GM20000 (cell line): ENCODE measurements around the gene CCDC97.

Experiments
- DNase-seq: peaks from one replicate; pipeline ENCODE4 v3.0.0; 2012; ENCODE audit warnings: low spot score
- TF ChIP-seq, protein P1 (sequence below): IDR thresholded peaks from 2 replicates; pipeline ENCODE4 v1.5.1; 2012; ENCODE audit warnings: mild to moderate bottlenecking, control low read depth; ENCODE audit errors: extremely low read depth, missing control alignments

Gene CCDC97

DNA sequence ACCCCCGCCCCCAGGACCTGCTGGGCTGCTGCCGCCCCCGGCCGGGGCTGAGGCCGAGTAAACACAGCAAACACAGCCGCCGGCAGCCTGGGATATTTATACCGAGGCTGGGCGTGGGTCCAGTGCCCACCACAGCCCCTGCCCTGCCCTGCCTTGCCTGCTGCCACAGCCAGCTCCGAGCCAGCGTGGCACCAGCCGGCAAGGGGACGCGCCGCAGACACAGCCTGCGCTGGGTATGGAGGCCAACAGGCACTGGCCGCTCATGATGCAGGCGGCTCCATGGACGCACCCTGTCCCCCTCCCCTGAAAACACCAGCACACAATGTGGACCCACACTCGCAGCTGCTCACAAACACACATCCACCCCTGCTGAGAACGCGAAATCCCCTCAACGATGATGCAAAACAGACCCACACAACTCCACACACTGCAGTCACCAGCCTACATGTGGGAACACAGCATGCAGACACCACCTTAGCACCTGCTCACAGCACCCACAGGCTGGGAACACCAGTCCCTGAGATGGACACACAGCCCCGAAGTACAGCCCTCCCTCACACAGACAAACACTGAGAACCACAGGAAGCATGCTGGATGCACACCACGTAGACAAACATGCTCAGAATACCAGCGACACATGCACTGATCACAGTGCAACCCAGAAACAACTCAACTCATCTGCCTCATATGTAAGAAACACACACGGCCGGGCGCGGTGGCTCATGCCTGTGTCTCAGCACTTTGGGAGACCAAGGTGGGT, 16.2 kb downstream of the CCDC97 start:
- TF ChIP-seq, protein P1, sequence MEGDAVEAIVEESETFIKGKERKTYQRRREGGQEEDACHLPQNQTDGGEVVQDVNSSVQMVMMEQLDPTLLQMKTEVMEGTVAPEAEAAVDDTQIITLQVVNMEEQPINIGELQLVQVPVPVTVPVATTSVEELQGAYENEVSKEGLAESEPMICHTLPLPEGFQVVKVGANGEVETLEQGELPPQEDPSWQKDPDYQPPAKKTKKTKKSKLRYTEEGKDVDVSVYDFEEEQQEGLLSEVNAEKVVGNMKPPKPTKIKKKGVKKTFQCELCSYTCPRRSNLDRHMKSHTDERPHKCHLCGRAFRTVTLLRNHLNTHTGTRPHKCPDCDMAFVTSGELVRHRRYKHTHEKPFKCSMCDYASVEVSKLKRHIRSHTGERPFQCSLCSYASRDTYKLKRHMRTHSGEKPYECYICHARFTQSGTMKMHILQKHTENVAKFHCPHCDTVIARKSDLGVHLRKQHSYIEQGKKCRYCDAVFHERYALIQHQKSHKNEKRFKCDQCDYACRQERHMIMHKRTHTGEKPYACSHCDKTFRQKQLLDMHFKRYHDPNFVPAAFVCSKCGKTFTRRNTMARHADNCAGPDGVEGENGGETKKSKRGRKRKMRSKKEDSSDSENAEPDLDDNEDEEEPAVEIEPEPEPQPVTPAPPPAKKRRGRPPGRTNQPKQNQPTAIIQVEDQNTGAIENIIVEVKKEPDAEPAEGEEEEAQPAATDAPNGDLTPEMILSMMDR: no peak
- peak; percentile 85 for DNase-seq

DNA sequence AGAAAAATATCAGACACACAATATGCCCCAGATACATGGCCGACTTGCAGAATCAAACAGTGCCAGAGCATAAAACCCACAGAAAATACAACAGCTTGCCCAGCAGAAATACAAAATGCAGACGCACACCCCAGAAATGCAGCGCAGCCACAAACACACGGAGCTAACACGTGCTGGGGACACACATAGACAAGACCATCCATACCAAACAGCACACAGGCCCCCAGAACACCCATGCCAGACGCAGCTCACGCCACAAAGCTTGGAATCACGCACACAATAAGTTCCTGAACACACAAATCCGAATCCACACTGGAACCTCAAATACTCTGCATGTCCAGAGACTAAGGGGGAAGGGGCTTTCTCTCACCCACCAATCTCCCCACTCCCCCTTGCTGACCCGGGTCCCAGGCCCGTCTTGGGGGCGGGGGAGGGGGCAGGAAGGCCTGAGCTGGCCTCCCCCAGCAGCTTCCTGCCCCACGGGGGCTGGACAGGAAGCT, 17.2 kb downstream of the CCDC97 start:
- TF ChIP-seq, protein P1: no peak
- no peak for DNase-seq

DNA sequence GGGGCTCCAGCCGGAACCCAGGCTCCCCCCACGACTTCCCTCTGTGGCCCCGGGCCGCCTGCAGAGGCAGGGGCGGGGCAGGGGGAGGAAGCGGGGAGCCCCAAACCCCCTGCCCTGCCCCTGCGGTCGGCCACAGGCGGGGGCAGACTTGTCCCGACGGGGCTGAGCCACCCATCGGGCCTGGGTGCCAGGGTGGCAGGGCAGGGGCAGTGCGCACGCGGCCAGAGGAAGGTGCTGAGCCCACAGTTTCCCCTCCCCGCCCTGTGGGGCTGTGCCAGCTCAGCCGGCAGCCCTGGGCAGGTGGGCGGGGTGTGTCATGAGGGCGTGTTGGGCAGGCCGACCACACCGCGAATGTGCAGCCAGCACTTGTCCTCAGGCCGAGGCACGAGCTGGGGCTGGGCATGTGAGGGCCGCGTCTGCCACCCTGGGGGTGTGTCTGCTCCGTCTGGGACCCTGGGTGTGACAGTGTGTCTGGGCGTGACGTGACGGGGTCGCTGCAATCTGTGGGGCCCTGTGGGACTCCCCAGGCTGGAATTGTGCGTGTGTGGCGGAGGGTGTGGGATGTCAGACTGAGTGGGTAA, 17.7 kb downstream of the CCDC97 start:
- TF ChIP-seq, protein P1: no peak
- peak; percentile 92 for DNase-seq

DNA sequence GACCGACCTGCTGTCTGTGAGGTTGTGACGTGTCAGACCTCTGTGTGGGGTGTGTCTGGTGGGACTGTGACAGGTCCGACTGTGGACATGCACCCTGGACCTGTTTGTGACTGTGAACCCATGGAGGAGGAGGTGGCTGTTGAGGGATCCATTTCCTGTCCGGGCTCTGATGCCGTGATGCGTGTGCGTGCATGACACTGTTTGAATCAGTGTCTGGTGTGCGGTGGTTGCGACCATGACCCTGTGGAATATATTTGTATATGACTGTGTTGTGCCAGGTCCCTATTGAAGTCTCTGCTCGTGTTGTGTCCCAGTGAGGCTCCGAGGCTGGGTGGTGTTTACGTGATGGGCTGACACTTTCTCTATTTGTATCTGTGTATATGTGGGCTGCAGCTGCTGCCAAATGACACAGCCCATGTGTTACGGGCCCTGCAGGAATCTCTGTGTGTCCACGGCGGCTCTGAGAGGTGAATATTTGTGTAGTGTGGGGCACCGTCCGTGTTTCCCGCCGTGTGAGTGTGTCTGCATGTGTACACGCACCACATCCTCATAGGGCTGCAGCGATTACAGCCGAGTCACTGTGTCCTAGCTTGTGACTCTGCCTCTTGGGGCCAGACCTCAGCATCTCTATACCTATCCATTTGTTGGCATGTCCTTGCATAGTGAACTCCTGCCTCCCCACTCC, 18.3 kb downstream of the CCDC97 start:
- DNase-seq: peak; percentile 56
- TF ChIP-seq, protein P1: no peak

DNA sequence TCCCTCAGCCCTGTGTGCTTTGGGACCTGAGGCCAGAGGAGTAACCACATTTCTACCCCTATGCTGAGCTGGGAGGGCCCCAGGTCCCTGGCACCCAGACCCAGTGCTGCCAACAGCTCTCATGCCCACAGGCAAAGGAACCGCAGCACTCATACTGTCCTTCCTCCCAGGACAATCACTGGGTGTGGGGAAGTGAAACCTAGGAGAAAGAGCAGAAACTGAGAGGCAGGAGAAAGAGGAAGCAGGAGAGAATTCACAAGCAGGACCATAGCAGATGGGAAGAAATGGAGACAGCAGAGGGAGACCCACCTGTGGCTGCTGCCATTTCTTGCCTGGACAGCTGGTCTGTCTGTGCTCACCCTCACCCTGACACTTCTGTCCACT, 18.9 kb downstream of the CCDC97 start:
- no peak for DNase-seq
- TF ChIP-seq, protein P1: no peak

DNA sequence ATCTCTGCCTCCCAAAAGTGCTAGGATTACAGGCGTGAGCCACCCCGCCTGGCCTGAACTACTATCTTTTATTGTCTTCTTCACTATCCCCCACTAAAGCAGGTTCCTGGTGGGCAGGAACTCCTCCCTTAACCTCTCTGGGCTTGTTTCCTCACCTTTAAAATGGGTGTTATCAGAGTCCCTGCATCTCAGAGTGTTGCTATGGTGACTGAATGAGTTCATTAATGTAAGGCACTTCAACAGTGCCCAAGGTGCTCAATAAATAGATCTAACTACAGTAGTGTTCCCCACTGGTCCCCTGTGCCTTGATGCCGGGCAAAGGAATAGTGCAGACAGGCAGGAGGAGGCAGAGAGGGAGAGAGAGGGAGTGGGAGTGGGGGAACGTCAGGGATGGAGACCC, 20.5 kb downstream of the CCDC97 start:
- DNase-seq: peak; percentile 41
- TF ChIP-seq, protein P1: no peak

DNA sequence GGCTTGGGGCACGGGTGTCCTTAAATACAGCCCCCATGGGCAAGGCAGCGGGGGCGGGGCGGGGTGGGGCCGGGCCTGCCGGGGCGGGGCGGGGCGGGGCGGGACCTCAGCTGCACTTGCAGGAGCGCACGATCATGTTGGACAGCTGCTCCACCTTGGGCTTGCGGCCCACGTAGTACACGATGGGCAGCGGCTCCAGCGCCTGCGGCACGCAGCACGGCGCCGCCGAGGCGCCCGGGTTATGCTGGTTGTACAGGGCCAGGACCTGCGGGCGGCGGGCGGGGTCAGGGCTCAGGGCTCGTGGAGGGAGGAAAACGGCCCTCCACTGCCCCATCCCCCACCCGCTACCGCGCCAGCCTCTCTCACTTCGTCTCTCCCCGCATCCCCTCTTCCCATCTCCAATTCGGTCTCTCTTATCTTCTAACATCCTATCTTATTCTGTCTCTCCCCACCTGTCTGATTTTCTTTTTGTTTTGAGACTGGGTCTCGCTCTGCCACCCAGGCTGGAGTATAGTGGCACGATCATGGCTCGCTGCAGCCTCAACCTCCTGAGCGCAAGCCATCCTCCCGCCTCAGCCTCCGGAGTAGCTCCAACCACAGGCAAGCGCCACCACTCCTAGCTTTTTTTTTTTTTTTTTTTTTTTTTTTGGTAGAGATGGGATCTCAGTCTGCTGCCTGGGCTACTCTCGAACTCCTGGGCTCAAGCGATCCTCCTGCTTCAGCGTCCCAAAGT, 21.1 kb downstream of the CCDC97 start:
- TF ChIP-seq, protein P1: no peak

More for the DNA sequence above, 21.1 kb downstream of the CCDC97 start:
- no peak for DNase-seq
